Astrocyte (in vitro differentiated cells and primary cell): ENCODE results near the gene LMBR1L. TPM values are rescaled to one million over a fixed set of nuclear protein-coding genes. Genes with fewer than 3 reads are reported as not detected.
"Not testable (repeated sequence)": the region's sequence is repeated elsewhere in the genome, so short reads cannot be mapped to it uniquely, and the experiment has no call there.

Source experiments
- DNase-seq: peaks from one replicate; pipeline ENCODE4 v3.0.0-alpha.2; 2010; ENCODE audit warnings: low read depth
- FAIRE-seq: peaks from 2 replicates; lab custom pipeline; 2011; peaks lifted over from hg19 to GRCh38; lab: Jason Lieb, UNC
- H2AFZ ChIP-seq: 2 replicates; pipeline ENCODE4 v1.6.0; 2012; ENCODE audit warnings: low read depth, low read length, inconsistent platforms
- H3K27ac ChIP-seq: 2 replicates; pipeline ENCODE4 v1.5.1; 2011; ENCODE audit warnings: low read depth, low read length, inconsistent platforms
- H3K27me3 ChIP-seq: 2 replicates; pipeline ENCODE4 v1.6.0; 2011; ENCODE audit warnings: low read length, inconsistent platforms; ENCODE audit not compliant: insufficient read depth
- H3K36me3 ChIP-seq: 2 replicates; pipeline ENCODE4 v1.5.1; 2011; ENCODE audit warnings: low read length, inconsistent platforms; ENCODE audit not compliant: insufficient read depth
- H3K4me1 ChIP-seq: 2 replicates; pipeline ENCODE4 v1.5.1; 2011; ENCODE audit warnings: low read length, inconsistent platforms; ENCODE audit not compliant: insufficient read depth
- H3K4me2 ChIP-seq: 2 replicates; pipeline ENCODE4 v1.6.0; 2012; ENCODE audit warnings: low read length, inconsistent platforms
- H3K4me3 ChIP-seq: 2 replicates; pipeline ENCODE4 v1.5.1; 2011; ENCODE audit warnings: low read depth, mild to moderate bottlenecking, low read length, inconsistent platforms; ENCODE audit not compliant: insufficient read depth
- H3K79me2 ChIP-seq: 2 replicates; pipeline ENCODE4 v1.6.0; 2012; ENCODE audit warnings: mild to moderate bottlenecking, low read length, inconsistent platforms; ENCODE audit not compliant: insufficient read depth
- H3K9ac ChIP-seq: 2 replicates; pipeline ENCODE4 v1.6.0; 2012; ENCODE audit warnings: mild to moderate bottlenecking, low read length, inconsistent platforms
- H3K9me3 ChIP-seq: 2 replicates; pipeline ENCODE4 v1.5.1; 2012; ENCODE audit warnings: low read depth, mild to moderate bottlenecking, low read length, inconsistent platforms; ENCODE audit not compliant: insufficient read depth
- H4K20me1 ChIP-seq: 2 replicates; pipeline ENCODE4 v1.6.0; 2012; ENCODE audit warnings: low read length, inconsistent platforms; ENCODE audit not compliant: insufficient read depth
- H3K27ac Mint-ChIP-seq: one replicate; pipeline ENCODE4 v1.8.0; 2021; ENCODE audit warnings: mild to moderate bottlenecking, mixed read lengths; ENCODE audit not compliant: unreplicated experiment
- H3K27me3 Mint-ChIP-seq: one replicate; pipeline ENCODE4 v1.8.0; 2021; ENCODE audit warnings: low read depth, mixed read lengths; ENCODE audit not compliant: unreplicated experiment
- H3K36me3 Mint-ChIP-seq: one replicate; pipeline ENCODE4 v1.8.0; 2021; ENCODE audit warnings: low read depth, mixed read lengths; ENCODE audit not compliant: unreplicated experiment
- H3K4me1 Mint-ChIP-seq: one replicate; pipeline ENCODE4 v1.8.0; 2021; ENCODE audit warnings: low read depth, mixed read lengths; ENCODE audit not compliant: unreplicated experiment
- H3K4me3 Mint-ChIP-seq: one replicate; pipeline ENCODE4 v1.8.0; 2021; ENCODE audit warnings: mild to moderate bottlenecking, moderate library complexity, mixed read lengths; ENCODE audit not compliant: unreplicated experiment
- H3K9me3 Mint-ChIP-seq: one replicate; pipeline ENCODE4 v1.8.0; 2021; ENCODE audit warnings: mild to moderate bottlenecking, mixed read lengths; ENCODE audit not compliant: unreplicated experiment
- CTCF ChIP-seq: IDR thresholded peaks from 2 replicates; pipeline ENCODE4 v1.5.1; 2011; ENCODE audit warnings: low read depth, mild to moderate bottlenecking, inconsistent platforms, low read length, moderate library complexity; ENCODE audit not compliant: insufficient read depth
- EZH2 ChIP-seq: IDR thresholded peaks from 2 replicates; pipeline ENCODE4 v1.6.1; 2012; ENCODE audit warnings: mild to moderate bottlenecking, low read length, inconsistent platforms; ENCODE audit not compliant: insufficient read depth
- total RNA-seq: library from RNA; stranded (reverse); gene quantifications from 2 replicates; pipeline ENCODE4 v1.2.1, GENCODE V29; 2021

The LMBR1L gene
- total RNA-seq, 1 donor from 2014 or later = 61.0 TPM

GRCh38 chr12:49129332-49130150 lies 18.9 kb upstream of the LMBR1L start:
- Histone ChIP-seq H3K27me3 (no peaks in the 10 kb centered on the region), H2AFZ (no peak overlapping the region), H3K9ac (peak overlapping the region; percentile 99), H3K4me2 (peak overlapping the region; percentile 87), H4K20me1 (peaks cover 36% of the 10 kb centered on the region), H3K4me1 (peaks cover 17% of the 10 kb centered on the region), H3K79me2 (peaks cover 46% of the 10 kb centered on the region), H3K9me3 (no peaks in the 10 kb centered on the region), H3K27ac (peak overlapping the region; percentile 98), H3K4me3 (peak overlapping the region; percentile 96), H3K36me3 (peaks cover 26% of the 10 kb centered on the region)
- Mint-ChIP-seq H3K4me3 (peak overlapping the region; percentile 97), H3K27ac (peak overlapping the region; percentile 100), H3K9me3 (no peaks in the 10 kb centered on the region), H3K4me1 (peaks cover 28% of the 10 kb centered on the region), H3K36me3 (peaks cover 26% of the 10 kb centered on the region), H3K27me3 (no peaks in the 10 kb centered on the region)
- TF ChIP-seq CTCF (no peak), EZH2 (no peak)
- no peak for FAIRE-seq
- DNase-seq = no peak

- H3K27ac Mint-ChIP-seq = peak overlapping the region; percentile 34
- H3K4me1 Mint-ChIP-seq = peaks cover 28% of the 10 kb centered on the region
- not testable (repeated sequence) for FAIRE-seq
These were observed 17.3 kb upstream of the LMBR1L start for GRCh38 chr12:49127971-49128370.

GRCh38 chr12:49126852-49127763 lies 16.5 kb upstream of the LMBR1L start:
- H3K79me2 ChIP-seq = peaks cover 33% of the 10 kb centered on the region
- no peak overlapping the region for H3K4me3 ChIP-seq
- Mint-ChIP-seq H3K4me3 (peak overlapping the region; percentile 70), H3K27ac (peak overlapping the region; percentile 63), H3K27me3 (no peaks in the 10 kb centered on the region), H3K4me1 (peaks cover 25% of the 10 kb centered on the region), H3K9me3 (no peaks in the 10 kb centered on the region), H3K36me3 (peaks cover 26% of the 10 kb centered on the region)
- DNase-seq = no peak
- H3K36me3 ChIP-seq = peaks cover 26% of the 10 kb centered on the region
- TF ChIP-seq EZH2 (no peak), CTCF (no peak)
- no peak overlapping the region for H3K9ac ChIP-seq
- peaks cover 36% of the 10 kb centered on the region for H4K20me1 ChIP-seq
- peaks cover 15% of the 10 kb centered on the region for H3K4me1 ChIP-seq
- no peak overlapping the region for H3K27ac ChIP-seq
- no peak overlapping the region for H2AFZ ChIP-seq
- peak overlapping the region; percentile 7 for H3K4me2 ChIP-seq
- H3K27me3 ChIP-seq = no peaks in the 10 kb centered on the region
- FAIRE-seq = no peak
- H3K9me3 ChIP-seq = no peaks in the 10 kb centered on the region

More at GRCh38 chr12:49127971-49128370, 17.3 kb upstream of the LMBR1L start:
- Histone ChIP-seq H4K20me1 (peaks cover 36% of the 10 kb centered on the region), H3K79me2 (peaks cover 40% of the 10 kb centered on the region), H3K4me2 (peak overlapping the region; percentile 7), H3K36me3 (peaks cover 26% of the 10 kb centered on the region), H3K4me1 (peaks cover 17% of the 10 kb centered on the region)
- H2AFZ ChIP-seq, DNase-seq, H3K4me3 ChIP-seq, H3K9me3 Mint-ChIP-seq, H3K9me3 ChIP-seq, H3K9ac ChIP-seq, H3K27ac ChIP-seq, H3K27me3 Mint-ChIP-seq, H3K27me3 ChIP-seq: not testable (repeated sequence)
- H3K4me3 Mint-ChIP-seq = peak overlapping the region; percentile 70
- H3K36me3 Mint-ChIP-seq = peaks cover 26% of the 10 kb centered on the region
